ENCODE data around the gene PLCL1. TPM values are rescaled to one million over a fixed set of nuclear protein-coding genes. Genes with fewer than 3 reads are reported as not detected.
"Not testable (repeated sequence)": the region's sequence is repeated elsewhere in the genome, so short reads cannot be mapped to it uniquely, and the experiment has no call there.

Gene PLCL1
- total RNA-seq, 1 experiment from 2014 or later, result not detected

- no peaks in the 10 kb centered on the region for H3K27me3 ChIP-seq (ENCODE audit: low read length)
- H3K4me3 ChIP-seq (ENCODE audit: low read length), result no peak overlapping the region
- H3K79me2 ChIP-seq (ENCODE audit: low read length), result no peaks in the 10 kb centered on the region
- no peak overlapping the region for H3K27ac ChIP-seq (ENCODE audit: low read length)
- no peaks in the 10 kb centered on the region for H3K36me3 ChIP-seq (ENCODE audit: insufficient read depth, low read length)
- no peaks in the 10 kb centered on the region for H3K4me1 ChIP-seq (ENCODE audit: low read length)
- H3K9me2 ChIP-seq (replicated peaks; ENCODE audit: insufficient read depth, low read length), result no peaks in the 10 kb centered on the region
- DNase-seq, result no peak
- H3K9me3 ChIP-seq (ENCODE audit: low read length), result no peaks in the 10 kb centered on the region
- no peak overlapping the region for H2AFZ ChIP-seq (ENCODE audit: low read length)
- H4K20me1 ChIP-seq (ENCODE audit: insufficient read depth, low read depth, low read length), result no peaks in the 10 kb centered on the region
- H3K9ac ChIP-seq (ENCODE audit: low read length), result no peak overlapping the region
- H3K4me2 ChIP-seq (ENCODE audit: low read depth, low read length, poor library complexity, severe bottlenecking), result no peak overlapping the region
Measured at GRCh38 chr2:198016243-198016642, 211.8 kb downstream of the PLCL1 start.

- H2AFZ ChIP-seq (ENCODE audit: low read length), result no peak overlapping the region
- no peaks in the 10 kb centered on the region for H3K9me3 ChIP-seq (ENCODE audit: low read length)
- H3K4me3 ChIP-seq (ENCODE audit: low read length), result no peak overlapping the region
- no peaks in the 10 kb centered on the region for H3K36me3 ChIP-seq (ENCODE audit: insufficient read depth, low read length)
- H3K27ac ChIP-seq (ENCODE audit: low read length), result no peak overlapping the region
- H3K9ac ChIP-seq (ENCODE audit: low read length), result no peak overlapping the region
- no peak overlapping the region for H3K4me2 ChIP-seq (ENCODE audit: low read depth, low read length, poor library complexity, severe bottlenecking)
- no peak for DNase-seq
- H3K27me3 ChIP-seq (ENCODE audit: low read length), result no peaks in the 10 kb centered on the region
- no peaks in the 10 kb centered on the region for H3K9me2 ChIP-seq (replicated peaks; ENCODE audit: insufficient read depth, low read length)
- no peaks in the 10 kb centered on the region for H4K20me1 ChIP-seq (ENCODE audit: insufficient read depth, low read depth, low read length)
- H3K4me1 ChIP-seq (ENCODE audit: low read length), result no peaks in the 10 kb centered on the region
- H3K79me2 ChIP-seq (ENCODE audit: low read length), result no peaks in the 10 kb centered on the region
Measured at GRCh38 chr2:198017068-198017467, 212.7 kb downstream of the PLCL1 start.

GRCh38 chr2:198028955-198029354 is 224.6 kb downstream of the PLCL1 start:
- Histone ChIP-seq H2AFZ (ENCODE audit: low read length) (no peak overlapping the region), H3K27me3 (ENCODE audit: low read length) (no peaks in the 10 kb centered on the region), H3K9me2 (replicated peaks; ENCODE audit: insufficient read depth, low read length) (no peaks in the 10 kb centered on the region), H3K4me1 (ENCODE audit: low read length) (no peaks in the 10 kb centered on the region), H3K9ac (ENCODE audit: low read length) (no peak overlapping the region), H3K27ac (ENCODE audit: low read length) (no peak overlapping the region), H3K36me3 (ENCODE audit: insufficient read depth, low read length) (no peaks in the 10 kb centered on the region), H3K4me3 (ENCODE audit: low read length) (no peak overlapping the region), H3K4me2 (ENCODE audit: low read depth, low read length, poor library complexity, severe bottlenecking) (no peak overlapping the region), H3K9me3 (ENCODE audit: low read length) (no peaks in the 10 kb centered on the region), H3K79me2 (ENCODE audit: low read length) (no peaks in the 10 kb centered on the region), H4K20me1 (ENCODE audit: insufficient read depth, low read depth, low read length) (no peaks in the 10 kb centered on the region)
- DNase-seq, result no peak

- H3K27me3 ChIP-seq (ENCODE audit: low read length), result not testable (repeated sequence)
Measured at GRCh38 chr2:198029576-198029975, 225.2 kb downstream of the PLCL1 start.

GRCh38 chr2:198033626-198034025 is 229.2 kb downstream of the PLCL1 start:
- DNase-seq, result no peak
- Histone ChIP-seq H3K27ac (ENCODE audit: low read length) (no peak overlapping the region), H3K9me2 (replicated peaks; ENCODE audit: insufficient read depth, low read length) (no peaks in the 10 kb centered on the region), H3K4me3 (ENCODE audit: low read length) (no peak overlapping the region), H3K9ac (ENCODE audit: low read length) (no peak overlapping the region), H3K9me3 (ENCODE audit: low read length) (no peaks in the 10 kb centered on the region), H3K27me3 (ENCODE audit: low read length) (no peaks in the 10 kb centered on the region), H3K4me1 (ENCODE audit: low read length) (no peaks in the 10 kb centered on the region), H3K79me2 (ENCODE audit: low read length) (no peaks in the 10 kb centered on the region), H4K20me1 (ENCODE audit: insufficient read depth, low read depth, low read length) (no peaks in the 10 kb centered on the region), H2AFZ (ENCODE audit: low read length) (no peak overlapping the region), H3K4me2 (ENCODE audit: low read depth, low read length, poor library complexity, severe bottlenecking) (no peak overlapping the region), H3K36me3 (ENCODE audit: insufficient read depth, low read length) (no peaks in the 10 kb centered on the region)

More at GRCh38 chr2:198029576-198029975, 225.2 kb downstream of the PLCL1 start:
- H3K79me2 ChIP-seq (ENCODE audit: low read length); H4K20me1 ChIP-seq (ENCODE audit: insufficient read depth, low read depth, low read length); H3K9me3 ChIP-seq (ENCODE audit: low read length); H3K4me3 ChIP-seq (ENCODE audit: low read length); H3K9ac ChIP-seq (ENCODE audit: low read length); H3K36me3 ChIP-seq (ENCODE audit: insufficient read depth, low read length); H3K4me1 ChIP-seq (ENCODE audit: low read length); H3K4me2 ChIP-seq (ENCODE audit: low read depth, low read length, poor library complexity, severe bottlenecking); H3K27ac ChIP-seq (ENCODE audit: low read length); DNase-seq; H2AFZ ChIP-seq (ENCODE audit: low read length); H3K9me2 ChIP-seq (replicated peaks; ENCODE audit: insufficient read depth, low read length): not testable (repeated sequence)

GRCh38 chr2:198036029-198036879 is 231.9 kb downstream of the PLCL1 start:
- no peaks in the 10 kb centered on the region for H4K20me1 ChIP-seq (ENCODE audit: insufficient read depth, low read depth, low read length)
- no peaks in the 10 kb centered on the region for H3K4me1 ChIP-seq (ENCODE audit: low read length)

GRCh38 chr2:198040835-198041234 is 236.4 kb downstream of the PLCL1 start:
- DNase-seq, result no peak
- no peaks in the 10 kb centered on the region for H3K36me3 ChIP-seq (ENCODE audit: insufficient read depth, low read length)
- H3K27ac ChIP-seq (ENCODE audit: low read length), result no peak overlapping the region
- no peak overlapping the region for H3K9ac ChIP-seq (ENCODE audit: low read length)
- no peak overlapping the region for H3K4me3 ChIP-seq (ENCODE audit: low read length)
- H3K4me2 ChIP-seq (ENCODE audit: low read depth, low read length, poor library complexity, severe bottlenecking), result no peak overlapping the region
- no peaks in the 10 kb centered on the region for H3K79me2 ChIP-seq (ENCODE audit: low read length)
- no peak overlapping the region for H2AFZ ChIP-seq (ENCODE audit: low read length)
- no peaks in the 10 kb centered on the region for H3K9me3 ChIP-seq (ENCODE audit: low read length)
- no peaks in the 10 kb centered on the region for H3K27me3 ChIP-seq (ENCODE audit: low read length)
- no peaks in the 10 kb centered on the region for H4K20me1 ChIP-seq (ENCODE audit: insufficient read depth, low read depth, low read length)
- no peaks in the 10 kb centered on the region for H3K4me1 ChIP-seq (ENCODE audit: low read length)
- no peaks in the 10 kb centered on the region for H3K9me2 ChIP-seq (replicated peaks; ENCODE audit: insufficient read depth, low read length)

More at GRCh38 chr2:198036029-198036879, 231.9 kb downstream of the PLCL1 start:
- Histone ChIP-seq H3K79me2 (ENCODE audit: low read length) (no peaks in the 10 kb centered on the region), H3K36me3 (ENCODE audit: insufficient read depth, low read length) (no peaks in the 10 kb centered on the region), H3K4me3 (ENCODE audit: low read length) (no peak overlapping the region), H3K27me3 (ENCODE audit: low read length) (no peaks in the 10 kb centered on the region), H2AFZ (ENCODE audit: low read length) (no peak overlapping the region), H3K9ac (ENCODE audit: low read length) (no peak overlapping the region), H3K9me3 (ENCODE audit: low read length) (no peaks in the 10 kb centered on the region), H3K4me2 (ENCODE audit: low read depth, low read length, poor library complexity, severe bottlenecking) (no peak overlapping the region), H3K9me2 (replicated peaks; ENCODE audit: insufficient read depth, low read length) (no peaks in the 10 kb centered on the region), H3K27ac (ENCODE audit: low read length) (no peak overlapping the region)
- no peak for DNase-seq

GRCh38 chr2:198042189-198042588 is 237.8 kb downstream of the PLCL1 start:
- H4K20me1 ChIP-seq (ENCODE audit: insufficient read depth, low read depth, low read length), result no peaks in the 10 kb centered on the region
- no peak for DNase-seq
- no peaks in the 10 kb centered on the region for H3K27me3 ChIP-seq (ENCODE audit: low read length)
- H3K4me1 ChIP-seq (ENCODE audit: low read length), result no peaks in the 10 kb centered on the region
- H3K79me2 ChIP-seq (ENCODE audit: low read length), result no peaks in the 10 kb centered on the region
- no peak overlapping the region for H3K4me2 ChIP-seq (ENCODE audit: low read depth, low read length, poor library complexity, severe bottlenecking)
- no peak overlapping the region for H3K27ac ChIP-seq (ENCODE audit: low read length)
- H3K4me3 ChIP-seq (ENCODE audit: low read length), result no peak overlapping the region
- no peak overlapping the region for H2AFZ ChIP-seq (ENCODE audit: low read length)
- H3K9me2 ChIP-seq (replicated peaks; ENCODE audit: insufficient read depth, low read length), result no peaks in the 10 kb centered on the region
- H3K9me3 ChIP-seq (ENCODE audit: low read length), result no peaks in the 10 kb centered on the region
- H3K9ac ChIP-seq (ENCODE audit: low read length), result no peak overlapping the region
- no peaks in the 10 kb centered on the region for H3K36me3 ChIP-seq (ENCODE audit: insufficient read depth, low read length)
